Smooth muscle cell (in vitro differentiated cells): ENCODE measurements around the gene GPR183. TPM values are rescaled to one million over a fixed set of nuclear protein-coding genes. Genes with fewer than 3 reads are reported as not detected.

Source experiments
- DNase-seq: peaks from one replicate; lab custom pipeline; 2025; ENCODE audit not compliant: unreplicated experiment; lab: John Stamatoyannopoulos, UW
- H2AFZ ChIP-seq: fragments of 200-600 bp; sonication (generic); 2 replicates; pipeline ENCODE4 v1.6.0; 2016; ENCODE audit warnings: antibody characterized with exemption, low read depth, mild to moderate bottlenecking
- H3F3A ChIP-seq: fragments of 200-600 bp; sonication (generic); 2 replicates; pipeline ENCODE4 v1.6.0; 2017; ENCODE audit warnings: antibody characterized with exemption, low read depth
- H3K27ac ChIP-seq: fragments of 200-600 bp; sonication (generic); 2 replicates; pipeline ENCODE4 v1.5.1; 2016; ENCODE audit warnings: low read depth, mild to moderate bottlenecking
- H3K27me3 ChIP-seq: fragments of 200-600 bp; sonication (generic); 2 replicates; pipeline ENCODE4 v1.6.1; 2016; ENCODE audit warnings: low read depth, mild to moderate bottlenecking
- H3K36me3 ChIP-seq: fragments of 200-600 bp; sonication (generic); 2 replicates; pipeline ENCODE4 v1.5.1; 2016; ENCODE audit warnings: low read depth
- H3K4me1 ChIP-seq: fragments of 200-600 bp; sonication (generic); 2 replicates; pipeline ENCODE4 v1.5.1; 2016; ENCODE audit warnings: low read depth
- H3K4me2 ChIP-seq: fragments of 200-600 bp; sonication (generic); 2 replicates; pipeline ENCODE4 v1.6.0; 2016; ENCODE audit warnings: mild to moderate bottlenecking
- H3K4me3 ChIP-seq: fragments of 200-600 bp; sonication (generic); 2 replicates; pipeline ENCODE4 v1.5.1; 2016; ENCODE audit warnings: mild to moderate bottlenecking
- H3K79me2 ChIP-seq: fragments of 200-600 bp; sonication (generic); 2 replicates; pipeline ENCODE4 v1.6.0; 2016; ENCODE audit warnings: low read depth, mild to moderate bottlenecking
- H3K9ac ChIP-seq: fragments of 200-600 bp; sonication (generic); 2 replicates; pipeline ENCODE4 v1.6.0; 2016; ENCODE audit warnings: low read depth
- H3K9me3 ChIP-seq: fragments of 200-600 bp; sonication (generic); replicated peaks from 2 replicates; pipeline ENCODE4 v1.5.1; 2016; ENCODE audit warnings: low read depth
- H4K20me1 ChIP-seq: fragments of 200-600 bp; sonication (generic); 2 replicates; pipeline ENCODE4 v1.6.0; 2016; ENCODE audit warnings: low read depth
- CTCF ChIP-seq: fragments of 200-600 bp; sonication (generic); IDR thresholded peaks from 2 replicates; pipeline ENCODE4 v1.5.1; 2017; ENCODE audit warnings: borderline replicate concordance, mild to moderate bottlenecking, antibody characterized with exemption; ENCODE audit not compliant: insufficient read depth, poor library complexity, severe bottlenecking
- WGBS: methylation state at CpG from one replicate; pipeline ENCODE4 v1.1.7; 2016; ENCODE audit warnings: low lambda C conversion rate; 5-methylcytosine and 5-hydroxymethylcytosine counted together
- polyA plus RNA-seq: library from polyadenylated mRNA; unstranded; fragments of >200 nt; fragmentation: Nextera tagmentation; extraction: Ambion mirVana; gene quantifications from 2 replicates; pipeline ENCODE4 v1.2.1, GENCODE V29; 2016
- total RNA-seq: library from RNA; depleted of rRNA; stranded (reverse); fragments of >200 nt; gene quantifications from 2 replicates; pipeline ENCODE4 v1.2.3, GENCODE V29; 2014

GPR183 gene
- total and polyA plus RNA-seq, 2 experiments from 2014 or later, result 32.4 to 33.0 TPM

- Histone ChIP-seq H3K4me2 (peak overlapping the region; percentile 73), H4K20me1 (no peaks in the 10 kb centered on the region), H3K9me3 (no peaks in the 10 kb centered on the region), H3K27me3 (no peaks in the 10 kb centered on the region), H3K9ac (peak overlapping the region; percentile 69), H3F3A (peaks cover 45% of the 10 kb centered on the region), H2AFZ (no peak overlapping the region), H3K27ac (peak overlapping the region; percentile 93), H3K4me3 (no peak overlapping the region), H3K4me1 (peaks cover 7% of the 10 kb centered on the region), H3K79me2 (no peaks in the 10 kb centered on the region), H3K36me3 (no peaks in the 10 kb centered on the region)
- no peak for TF ChIP-seq CTCF
- 90% methylated on average over 5 of the region's 5 CpGs for WGBS
- DNase-seq, result no peak
Measured at GRCh38 chr13:99320693-99321481, 13.7 kb upstream of the GPR183 start.

DNA sequence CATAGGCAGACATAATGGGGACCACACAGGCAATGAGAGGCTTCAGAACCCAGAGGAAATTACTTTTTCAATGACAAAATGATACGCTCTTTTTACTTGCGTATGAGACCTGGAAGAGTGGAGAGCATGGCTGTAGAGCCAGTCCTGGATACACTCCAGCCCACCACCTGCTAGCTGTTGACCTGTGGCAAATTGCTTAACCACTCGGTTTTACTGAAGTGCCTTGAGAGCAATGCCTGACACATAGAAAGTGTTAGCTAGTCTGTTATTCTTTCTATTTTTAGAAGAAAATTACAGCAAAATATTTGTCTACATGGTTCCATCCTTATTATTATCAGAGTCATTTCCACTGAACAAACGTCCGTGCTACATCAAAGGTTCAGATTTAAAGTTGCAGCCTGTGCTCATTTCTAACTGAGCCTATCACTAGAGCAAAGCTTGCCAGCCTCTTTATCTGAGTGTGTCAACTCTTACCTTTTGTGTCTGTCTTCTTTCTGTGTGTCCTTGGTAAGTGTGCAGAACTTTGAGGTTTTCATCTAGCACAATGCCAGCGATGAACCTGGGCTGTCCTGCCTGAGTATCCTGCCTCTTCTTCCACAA is 9.6 kb upstream of the GPR183 start:
- no peaks in the 10 kb centered on the region for H4K20me1 ChIP-seq
- peaks cover 6% of the 10 kb centered on the region for H3K79me2 ChIP-seq
- no peak overlapping the region for H3K27ac ChIP-seq
- H3K27me3 ChIP-seq, result no peaks in the 10 kb centered on the region
- no peak overlapping the region for H3K4me2 ChIP-seq
- no peaks in the 10 kb centered on the region for H3K36me3 ChIP-seq
- H2AFZ ChIP-seq, result no peak overlapping the region
- no peak overlapping the region for H3K4me3 ChIP-seq
- no peak overlapping the region for H3K9ac ChIP-seq
- peaks cover 20% of the 10 kb centered on the region for H3F3A ChIP-seq
- TF ChIP-seq CTCF, result no peak
- DNase-seq, result no peak
- H3K4me1 ChIP-seq, result peaks cover 5% of the 10 kb centered on the region
- no peaks in the 10 kb centered on the region for H3K9me3 ChIP-seq
- 91% methylated on average over 6 of the region's 6 CpGs for WGBS

DNA sequence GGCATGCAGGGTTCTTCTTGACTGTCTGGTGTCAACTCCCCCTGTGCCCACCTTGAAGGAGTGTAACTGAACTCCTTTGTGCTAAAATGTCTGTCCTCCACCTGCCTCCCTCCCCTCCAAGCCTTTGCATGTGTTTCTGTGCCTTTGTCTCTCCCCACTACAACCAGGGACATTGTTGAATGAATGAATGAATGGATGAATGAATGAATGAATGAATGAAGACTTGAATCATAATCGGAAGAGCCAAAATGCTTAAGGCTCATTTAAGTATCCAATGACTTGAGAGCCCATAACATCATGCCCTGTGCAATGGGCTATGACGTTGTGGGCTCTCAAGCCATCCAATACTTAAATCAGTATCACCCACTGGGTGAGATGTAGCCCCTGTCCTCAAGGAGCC is 9.0 kb upstream of the GPR183 start:
- Histone ChIP-seq H3K79me2 (peaks cover 6% of the 10 kb centered on the region), H3K36me3 (no peaks in the 10 kb centered on the region), H3K27ac (no peak overlapping the region), H3F3A (peaks cover 15% of the 10 kb centered on the region), H3K9ac (no peak overlapping the region), H4K20me1 (no peaks in the 10 kb centered on the region), H2AFZ (no peak overlapping the region), H3K27me3 (no peaks in the 10 kb centered on the region), H3K4me1 (peaks cover 8% of the 10 kb centered on the region), H3K4me3 (no peak overlapping the region), H3K4me2 (no peak overlapping the region), H3K9me3 (no peaks in the 10 kb centered on the region)
- DNase-seq, result no peak
- no peak for TF ChIP-seq CTCF
- WGBS, result 100% methylated on average over 2 of the region's 2 CpGs

DNA sequence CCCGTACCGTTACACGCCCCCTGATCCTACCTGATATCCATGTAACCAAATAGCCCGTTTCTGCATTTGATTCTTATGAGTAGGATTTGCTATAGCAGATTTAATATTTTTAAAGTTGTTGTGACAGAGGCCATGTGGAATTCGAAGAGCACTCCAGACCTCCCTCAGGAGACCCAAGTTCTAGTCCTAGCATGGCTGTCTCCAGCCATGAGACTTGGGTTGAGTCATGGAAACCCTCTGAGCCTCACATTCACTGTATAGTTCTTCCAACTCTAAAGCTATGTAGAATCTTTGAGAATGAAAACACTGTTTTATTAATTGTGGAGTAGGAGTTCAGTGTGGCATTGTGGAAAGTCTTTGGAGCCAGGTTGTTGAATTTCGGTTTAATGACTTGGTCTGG is 8.0 kb upstream of the GPR183 start:
- H2AFZ ChIP-seq, result no peak overlapping the region
- H3K9ac ChIP-seq, result no peak overlapping the region
- no peak for TF ChIP-seq CTCF
- no peak overlapping the region for H3K4me3 ChIP-seq
- no peaks in the 10 kb centered on the region for H4K20me1 ChIP-seq
- no peak for DNase-seq
- H3K4me2 ChIP-seq, result no peak overlapping the region
- H3K36me3 ChIP-seq, result no peaks in the 10 kb centered on the region
- H3K79me2 ChIP-seq, result peaks cover 6% of the 10 kb centered on the region
- no peaks in the 10 kb centered on the region for H3K27me3 ChIP-seq
- no peaks in the 10 kb centered on the region for H3K9me3 ChIP-seq
- 93% methylated on average over 6 of the region's 6 CpGs for WGBS
- peaks cover 10% of the 10 kb centered on the region for H3K4me1 ChIP-seq
- H3F3A ChIP-seq, result peaks cover 13% of the 10 kb centered on the region
- no peak overlapping the region for H3K27ac ChIP-seq
